Cerebellar cortex (tissue), 1 donor: ENCODE results near the gene SLC38A1.

Experiments used
- DNase-seq: peaks from one replicate; pipeline ENCODE4 v3.0.0-alpha.2; 2015; ENCODE audit warnings: low spot score

Gene SLC38A1

GRCh38 chr12:46133751-46134150 lies 135.1 kb downstream of the SLC38A1 start:
- DNase-seq: no peak
